ENCODE measurements around the gene TRIM47. TPM values are rescaled to one million over a fixed set of nuclear protein-coding genes. Genes with fewer than 3 reads are reported as not detected.

TRIM47 gene
- total and polyA plus RNA-seq, 2 experiments from 2014 or later, result 7.2 to 9.9 TPM

DNA sequence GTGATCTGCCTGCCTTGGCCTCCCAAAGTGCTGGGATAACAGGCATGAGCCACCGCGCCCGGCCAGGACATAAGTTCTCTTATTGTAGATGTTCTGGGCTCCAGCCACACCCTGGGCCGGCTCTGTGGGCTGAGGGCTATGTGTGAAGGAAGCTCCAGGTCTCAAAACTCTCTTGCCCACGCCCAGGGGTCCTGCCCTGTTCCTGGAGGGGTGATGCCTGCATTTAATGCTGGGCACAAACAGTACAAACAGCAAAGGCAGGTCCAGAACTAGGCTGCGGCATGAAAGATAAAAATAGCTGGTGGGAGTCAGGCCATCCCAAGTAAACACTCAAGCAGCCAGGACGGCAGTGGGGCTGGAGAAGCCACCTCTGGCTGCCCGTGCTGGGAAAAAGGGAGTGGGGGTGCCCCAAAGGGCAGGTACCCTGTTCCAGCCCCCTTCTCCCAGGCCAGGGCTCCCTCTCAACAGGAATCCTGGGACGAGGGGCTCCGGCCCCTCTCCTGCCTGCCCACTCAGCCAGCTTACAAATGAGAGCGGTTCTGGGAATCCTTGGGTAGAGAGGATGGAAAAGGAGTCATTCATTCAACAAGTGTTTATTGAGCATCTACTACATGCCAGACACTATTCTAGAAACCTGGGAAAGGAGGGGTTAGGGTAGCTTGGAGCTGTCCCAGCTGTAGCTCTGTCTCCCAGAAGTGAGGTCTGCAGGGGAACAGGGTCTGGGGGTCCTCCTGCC is 4.6 kb downstream of the TRIM47 start (continued):
- TF ChIP-seq, protein P1, sequence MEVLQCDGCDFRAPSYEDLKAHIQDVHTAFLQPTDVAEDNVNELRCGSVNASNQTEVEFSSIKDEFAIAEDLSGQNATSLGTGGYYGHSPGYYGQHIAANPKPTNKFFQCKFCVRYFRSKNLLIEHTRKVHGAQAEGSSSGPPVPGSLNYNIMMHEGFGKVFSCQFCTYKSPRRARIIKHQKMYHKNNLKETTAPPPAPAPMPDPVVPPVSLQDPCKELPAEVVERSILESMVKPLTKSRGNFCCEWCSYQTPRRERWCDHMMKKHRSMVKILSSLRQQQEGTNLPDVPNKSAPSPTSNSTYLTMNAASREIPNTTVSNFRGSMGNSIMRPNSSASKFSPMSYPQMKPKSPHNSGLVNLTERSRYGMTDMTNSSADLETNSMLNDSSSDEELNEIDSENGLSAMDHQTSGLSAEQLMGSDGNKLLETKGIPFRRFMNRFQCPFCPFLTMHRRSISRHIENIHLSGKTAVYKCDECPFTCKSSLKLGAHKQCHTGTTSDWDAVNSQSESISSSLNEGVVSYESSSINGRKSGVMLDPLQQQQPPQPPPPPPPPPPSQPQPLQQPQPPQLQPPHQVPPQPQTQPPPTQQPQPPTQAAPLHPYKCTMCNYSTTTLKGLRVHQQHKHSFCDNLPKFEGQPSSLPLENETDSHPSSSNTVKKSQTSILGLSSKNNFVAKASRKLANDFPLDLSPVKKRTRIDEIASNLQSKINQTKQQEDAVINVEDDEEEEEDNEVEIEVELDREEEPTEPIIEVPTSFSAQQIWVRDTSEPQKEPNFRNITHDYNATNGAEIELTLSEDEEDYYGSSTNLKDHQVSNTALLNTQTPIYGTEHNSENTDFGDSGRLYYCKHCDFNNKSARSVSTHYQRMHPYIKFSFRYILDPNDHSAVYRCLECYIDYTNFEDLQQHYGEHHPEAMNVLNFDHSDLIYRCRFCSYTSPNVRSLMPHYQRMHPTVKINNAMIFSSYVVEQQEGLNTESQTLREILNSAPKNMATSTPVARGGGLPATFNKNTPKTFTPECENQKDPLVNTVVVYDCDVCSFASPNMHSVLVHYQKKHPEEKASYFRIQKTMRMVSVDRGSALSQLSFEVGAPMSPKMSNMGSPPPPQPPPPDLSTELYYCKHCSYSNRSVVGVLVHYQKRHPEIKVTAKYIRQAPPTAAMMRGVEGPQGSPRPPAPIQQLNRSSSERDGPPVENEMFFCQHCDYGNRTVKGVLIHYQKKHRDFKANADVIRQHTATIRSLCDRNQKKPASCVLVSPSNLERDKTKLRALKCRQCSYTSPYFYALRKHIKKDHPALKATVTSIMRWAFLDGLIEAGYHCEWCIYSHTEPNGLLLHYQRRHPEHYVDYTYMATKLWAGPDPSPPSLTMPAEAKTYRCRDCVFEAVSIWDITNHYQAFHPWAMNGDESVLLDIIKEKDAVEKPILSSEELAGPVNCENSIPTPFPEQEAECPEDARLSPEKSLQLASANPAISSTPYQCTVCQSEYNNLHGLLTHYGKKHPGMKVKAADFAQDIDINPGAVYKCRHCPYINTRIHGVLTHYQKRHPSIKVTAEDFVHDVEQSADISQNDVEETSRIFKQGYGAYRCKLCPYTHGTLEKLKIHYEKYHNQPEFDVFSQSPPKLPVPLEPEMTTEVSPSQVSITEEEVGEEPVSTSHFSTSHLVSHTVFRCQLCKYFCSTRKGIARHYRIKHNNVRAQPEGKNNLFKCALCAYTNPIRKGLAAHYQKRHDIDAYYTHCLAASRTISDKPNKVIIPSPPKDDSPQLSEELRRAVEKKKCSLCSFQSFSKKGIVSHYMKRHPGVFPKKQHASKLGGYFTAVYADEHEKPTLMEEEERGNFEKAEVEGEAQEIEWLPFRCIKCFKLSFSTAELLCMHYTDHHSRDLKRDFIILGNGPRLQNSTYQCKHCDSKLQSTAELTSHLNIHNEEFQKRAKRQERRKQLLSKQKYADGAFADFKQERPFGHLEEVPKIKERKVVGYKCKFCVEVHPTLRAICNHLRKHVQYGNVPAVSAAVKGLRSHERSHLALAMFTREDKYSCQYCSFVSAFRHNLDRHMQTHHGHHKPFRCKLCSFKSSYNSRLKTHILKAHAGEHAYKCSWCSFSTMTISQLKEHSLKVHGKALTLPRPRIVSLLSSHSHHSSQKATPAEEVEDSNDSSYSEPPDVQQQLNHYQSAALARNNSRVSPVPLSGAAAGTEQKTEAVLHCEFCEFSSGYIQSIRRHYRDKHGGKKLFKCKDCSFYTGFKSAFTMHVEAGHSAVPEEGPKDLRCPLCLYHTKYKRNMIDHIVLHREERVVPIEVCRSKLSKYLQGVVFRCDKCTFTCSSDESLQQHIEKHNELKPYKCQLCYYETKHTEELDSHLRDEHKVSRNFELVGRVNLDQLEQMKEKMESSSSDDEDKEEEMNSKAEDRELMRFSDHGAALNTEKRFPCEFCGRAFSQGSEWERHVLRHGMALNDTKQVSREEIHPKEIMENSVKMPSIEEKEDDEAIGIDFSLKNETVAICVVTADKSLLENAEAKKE (CRISPR knock-in tag; IDR thresholded peaks at IDR 0.05), result no peak
- TF ChIP-seq NANOG (IDR thresholded peaks at IDR 0.05; ENCODE audit: borderline replicate concordance) (no peak), EZH2 (IDR thresholded peaks at IDR 0.05; ENCODE audit: low read depth, unreplicated experiment) (no peak), STAT1 (IDR thresholded peaks at IDR 0.05; ENCODE audit: unreplicated experiment) (no peak)

GRCh38 chr17:75872434-75873351 is 5.7 kb downstream of the TRIM47 start:
- H3F3A ChIP-seq (replicated peaks; ENCODE audit: low read depth), result peaks cover 16% of the 10 kb centered on the region
- H3K27ac ChIP-seq (ENCODE audit: low read depth), result peak overlapping the region; percentile 63
- Mint-ChIP-seq H3K9me3 (no peaks in the 10 kb centered on the region), H3K4me3 (no peak overlapping the region), H3K27me3 (ENCODE audit: insufficient read depth, low read depth, poor library complexity) (peaks cover 28% of the 10 kb centered on the region), H3K36me3 (ENCODE audit: low read depth) (no peaks in the 10 kb centered on the region), H3K27ac (no peak overlapping the region), H3K4me1 (peaks cover 26% of the 10 kb centered on the region)
- H2AFZ ChIP-seq, result peak overlapping the region; percentile 87
- ATAC-seq (no peak), DNase-seq (ENCODE audit: low spot score) (peak; percentile 68)
- no peaks in the 10 kb centered on the region for H3K79me2 ChIP-seq (replicated peaks; ENCODE audit: insufficient read depth)
- H3K27me3 ChIP-seq (ENCODE audit: insufficient read depth), result peaks cover 17% of the 10 kb centered on the region
- no peak overlapping the region for H3K4me3 ChIP-seq
- H4K20me1 ChIP-seq (replicated peaks; ENCODE audit: insufficient read depth), result no peaks in the 10 kb centered on the region
- H3K9me2 ChIP-seq (ENCODE audit: insufficient read depth), result no peaks in the 10 kb centered on the region
- peaks cover 16% of the 10 kb centered on the region; the same call in 1 of the 2 replicates for H3K4me1 ChIP-seq (ENCODE audit: insufficient read depth)
- H3K36me3 ChIP-seq (ENCODE audit: insufficient read depth), result no peaks in the 10 kb centered on the region
- 0 out of 2 replicates have a peak overlapping the region, but pooled peaks have one; percentile 26 for H3K4me2 ChIP-seq
- TF ChIP-seq EZH2 (IDR thresholded peaks at IDR 0.05; ENCODE audit: low read depth, unreplicated experiment), result no peak
- TF ChIP-seq NANOG (IDR thresholded peaks at IDR 0.05; ENCODE audit: borderline replicate concordance), result no peak
- TF ChIP-seq, protein P2, sequence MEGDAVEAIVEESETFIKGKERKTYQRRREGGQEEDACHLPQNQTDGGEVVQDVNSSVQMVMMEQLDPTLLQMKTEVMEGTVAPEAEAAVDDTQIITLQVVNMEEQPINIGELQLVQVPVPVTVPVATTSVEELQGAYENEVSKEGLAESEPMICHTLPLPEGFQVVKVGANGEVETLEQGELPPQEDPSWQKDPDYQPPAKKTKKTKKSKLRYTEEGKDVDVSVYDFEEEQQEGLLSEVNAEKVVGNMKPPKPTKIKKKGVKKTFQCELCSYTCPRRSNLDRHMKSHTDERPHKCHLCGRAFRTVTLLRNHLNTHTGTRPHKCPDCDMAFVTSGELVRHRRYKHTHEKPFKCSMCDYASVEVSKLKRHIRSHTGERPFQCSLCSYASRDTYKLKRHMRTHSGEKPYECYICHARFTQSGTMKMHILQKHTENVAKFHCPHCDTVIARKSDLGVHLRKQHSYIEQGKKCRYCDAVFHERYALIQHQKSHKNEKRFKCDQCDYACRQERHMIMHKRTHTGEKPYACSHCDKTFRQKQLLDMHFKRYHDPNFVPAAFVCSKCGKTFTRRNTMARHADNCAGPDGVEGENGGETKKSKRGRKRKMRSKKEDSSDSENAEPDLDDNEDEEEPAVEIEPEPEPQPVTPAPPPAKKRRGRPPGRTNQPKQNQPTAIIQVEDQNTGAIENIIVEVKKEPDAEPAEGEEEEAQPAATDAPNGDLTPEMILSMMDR (conservative IDR thresholded peaks at IDR 0.05; ENCODE audit: low read depth in 2 of 2), result no peak
- no peak for TF ChIP-seq ZNF331 (CRISPR knock-in tag; IDR thresholded peaks at IDR 0.05; ENCODE audit: low read depth)
- TF ChIP-seq, protein P3, sequence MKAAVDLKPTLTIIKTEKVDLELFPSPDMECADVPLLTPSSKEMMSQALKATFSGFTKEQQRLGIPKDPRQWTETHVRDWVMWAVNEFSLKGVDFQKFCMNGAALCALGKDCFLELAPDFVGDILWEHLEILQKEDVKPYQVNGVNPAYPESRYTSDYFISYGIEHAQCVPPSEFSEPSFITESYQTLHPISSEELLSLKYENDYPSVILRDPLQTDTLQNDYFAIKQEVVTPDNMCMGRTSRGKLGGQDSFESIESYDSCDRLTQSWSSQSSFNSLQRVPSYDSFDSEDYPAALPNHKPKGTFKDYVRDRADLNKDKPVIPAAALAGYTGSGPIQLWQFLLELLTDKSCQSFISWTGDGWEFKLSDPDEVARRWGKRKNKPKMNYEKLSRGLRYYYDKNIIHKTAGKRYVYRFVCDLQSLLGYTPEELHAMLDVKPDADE (IDR thresholded peaks at IDR 0.05), result no peak
- TF ChIP-seq JUNB (IDR thresholded peaks at IDR 0.05; ENCODE audit: unreplicated experiment), result no peak
- TF ChIP-seq, protein P4, sequence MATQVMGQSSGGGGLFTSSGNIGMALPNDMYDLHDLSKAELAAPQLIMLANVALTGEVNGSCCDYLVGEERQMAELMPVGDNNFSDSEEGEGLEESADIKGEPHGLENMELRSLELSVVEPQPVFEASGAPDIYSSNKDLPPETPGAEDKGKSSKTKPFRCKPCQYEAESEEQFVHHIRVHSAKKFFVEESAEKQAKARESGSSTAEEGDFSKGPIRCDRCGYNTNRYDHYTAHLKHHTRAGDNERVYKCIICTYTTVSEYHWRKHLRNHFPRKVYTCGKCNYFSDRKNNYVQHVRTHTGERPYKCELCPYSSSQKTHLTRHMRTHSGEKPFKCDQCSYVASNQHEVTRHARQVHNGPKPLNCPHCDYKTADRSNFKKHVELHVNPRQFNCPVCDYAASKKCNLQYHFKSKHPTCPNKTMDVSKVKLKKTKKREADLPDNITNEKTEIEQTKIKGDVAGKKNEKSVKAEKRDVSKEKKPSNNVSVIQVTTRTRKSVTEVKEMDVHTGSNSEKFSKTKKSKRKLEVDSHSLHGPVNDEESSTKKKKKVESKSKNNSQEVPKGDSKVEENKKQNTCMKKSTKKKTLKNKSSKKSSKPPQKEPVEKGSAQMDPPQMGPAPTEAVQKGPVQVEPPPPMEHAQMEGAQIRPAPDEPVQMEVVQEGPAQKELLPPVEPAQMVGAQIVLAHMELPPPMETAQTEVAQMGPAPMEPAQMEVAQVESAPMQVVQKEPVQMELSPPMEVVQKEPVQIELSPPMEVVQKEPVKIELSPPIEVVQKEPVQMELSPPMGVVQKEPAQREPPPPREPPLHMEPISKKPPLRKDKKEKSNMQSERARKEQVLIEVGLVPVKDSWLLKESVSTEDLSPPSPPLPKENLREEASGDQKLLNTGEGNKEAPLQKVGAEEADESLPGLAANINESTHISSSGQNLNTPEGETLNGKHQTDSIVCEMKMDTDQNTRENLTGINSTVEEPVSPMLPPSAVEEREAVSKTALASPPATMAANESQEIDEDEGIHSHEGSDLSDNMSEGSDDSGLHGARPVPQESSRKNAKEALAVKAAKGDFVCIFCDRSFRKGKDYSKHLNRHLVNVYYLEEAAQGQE (IDR thresholded peaks at IDR 0.05; ENCODE audit: unreplicated experiment), result no peak

Measured in GM23338 (cell line).